ENCODE results near the gene UQCC5.

DNA sequence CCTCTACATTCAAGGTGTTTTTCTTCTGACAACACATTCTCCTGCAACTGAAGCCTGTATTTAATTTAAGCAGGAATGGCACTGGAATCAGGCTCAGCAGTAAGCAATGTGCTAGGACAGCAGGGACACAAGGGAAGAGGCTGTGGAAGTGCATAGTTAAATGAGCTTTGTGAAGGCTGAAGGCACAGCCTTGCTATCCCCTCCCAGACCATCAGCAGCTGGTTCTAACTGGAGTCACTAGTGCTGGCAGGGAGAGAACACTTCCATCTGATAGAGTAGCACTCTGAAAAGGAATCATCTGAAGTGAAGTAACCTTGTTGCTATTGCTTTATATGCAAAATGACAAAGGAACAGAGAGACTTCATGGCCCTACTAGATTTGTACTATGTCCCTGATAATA lies 14.7 kb downstream of the UQCC5 start:
- TF ChIP-seq, protein P1, sequence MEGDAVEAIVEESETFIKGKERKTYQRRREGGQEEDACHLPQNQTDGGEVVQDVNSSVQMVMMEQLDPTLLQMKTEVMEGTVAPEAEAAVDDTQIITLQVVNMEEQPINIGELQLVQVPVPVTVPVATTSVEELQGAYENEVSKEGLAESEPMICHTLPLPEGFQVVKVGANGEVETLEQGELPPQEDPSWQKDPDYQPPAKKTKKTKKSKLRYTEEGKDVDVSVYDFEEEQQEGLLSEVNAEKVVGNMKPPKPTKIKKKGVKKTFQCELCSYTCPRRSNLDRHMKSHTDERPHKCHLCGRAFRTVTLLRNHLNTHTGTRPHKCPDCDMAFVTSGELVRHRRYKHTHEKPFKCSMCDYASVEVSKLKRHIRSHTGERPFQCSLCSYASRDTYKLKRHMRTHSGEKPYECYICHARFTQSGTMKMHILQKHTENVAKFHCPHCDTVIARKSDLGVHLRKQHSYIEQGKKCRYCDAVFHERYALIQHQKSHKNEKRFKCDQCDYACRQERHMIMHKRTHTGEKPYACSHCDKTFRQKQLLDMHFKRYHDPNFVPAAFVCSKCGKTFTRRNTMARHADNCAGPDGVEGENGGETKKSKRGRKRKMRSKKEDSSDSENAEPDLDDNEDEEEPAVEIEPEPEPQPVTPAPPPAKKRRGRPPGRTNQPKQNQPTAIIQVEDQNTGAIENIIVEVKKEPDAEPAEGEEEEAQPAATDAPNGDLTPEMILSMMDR (IDR thresholded peaks at IDR 0.05), result no peak
- TF ChIP-seq EP300 (IDR thresholded peaks at IDR 0.05) (no peak), POLR2A (IDR thresholded peaks at IDR 0.05) (no peak), POLR2AphosphoS5 (IDR thresholded peaks at IDR 0.05) (no peak)

Measured in stomach (tissue), 4 donors.